Measurements from ENCODE around the gene NOS3. TPM values are rescaled to one million over a fixed set of nuclear protein-coding genes. Genes with fewer than 3 reads are reported as not detected.

Gene NOS3
- total RNA-seq, 5 donors from 2014 or later (not counting 1 experiment from before 2014, with no cell fraction given), result 4.8 to 10.1 (median 5.0) TPM

- Histone ChIP-seq H3K27me3 (replicated peaks in 1 of 2; ENCODE audit: control insufficient read depth in 2 of 2, extremely low read depth in 1 of 2, insufficient read depth in 2 of 2, low read length in 1 of 2) (peaks cover 2 to 62% of the 10 kb centered on the region in 2 experiments), H3K4me1 (ENCODE audit: control insufficient read depth in 1 of 2, extremely low read depth in 1 of 2, insufficient read depth in 2 of 2, low read length in 2 of 2) (peaks cover 17 to 39% of the 10 kb centered on the region in 2 experiments), H3K36me3 (ENCODE audit: control insufficient read depth in 2 of 2, extremely low read depth in 1 of 2, insufficient read depth in 1 of 2, low read length in 1 of 2) (no peaks in the 10 kb centered on the region), H3K4me3 (ENCODE audit: control insufficient read depth in 1 of 2, extremely low read depth in 1 of 2, low read length in 1 of 2) (no peak overlapping the region), H3K9me3 (no peaks in the 10 kb centered on the region), H3K27ac (ENCODE audit: low read length) (no peak overlapping the region)
- peak in 3 of 35 experiments; percentile 33 to 78 (median 39) for DNase-seq
- peaks cover 19 to 30% of the 10 kb centered on the region in 2 donors for H3K27me3 Mint-ChIP-seq
- no peaks in the 10 kb centered on the region for H3K9me3 Mint-ChIP-seq
- no peak overlapping the region for H3K4me3 Mint-ChIP-seq
- no peak for ATAC-seq (replicated peaks in 1 of 4)
- ChIA-PET CTCF (interaction anchor here (0.5 to 1.9 kb wide), 8 partner anchors 8 to 105 kb away, joined by 3 to 8 read pairs (median 4); no protein-coding TSS in a partner anchor), POLR2A (no interaction called here)
- H3K4me1 Mint-ChIP-seq, result peaks cover 24 to 28% (median 27%) of the 10 kb centered on the region in 3 donors
- WGBS (ENCODE audit: insufficient coverage), result 0% methylated on average over 1 of the region's 2 CpGs
- H3K27ac Mint-ChIP-seq, result no peak overlapping the region
- H3K36me3 Mint-ChIP-seq, result no peaks in the 10 kb centered on the region
Observed at GRCh38 chr7:150983893-150984368, 6.9 kb upstream of the NOS3 start.

GRCh38 chr7:150986099-150986512, 4.7 kb upstream of the NOS3 start:
- Histone ChIP-seq H3K27me3 (replicated peaks in 1 of 2; ENCODE audit: control insufficient read depth in 2 of 2, extremely low read depth in 1 of 2, insufficient read depth in 2 of 2, low read length in 1 of 2) (peaks cover 2 to 50% of the 10 kb centered on the region in 2 experiments), H3K36me3 (ENCODE audit: control insufficient read depth in 2 of 2, extremely low read depth in 1 of 2, insufficient read depth in 1 of 2, low read length in 1 of 2) (no peaks in the 10 kb centered on the region), H3K9me3 (no peaks in the 10 kb centered on the region), H3K27ac (ENCODE audit: low read length) (no peak overlapping the region), H3K4me1 (ENCODE audit: control insufficient read depth in 1 of 2, extremely low read depth in 1 of 2, insufficient read depth in 2 of 2, low read length in 2 of 2) (peaks cover 17 to 34% of the 10 kb centered on the region in 2 experiments), H3K4me3 (ENCODE audit: control insufficient read depth in 1 of 2, extremely low read depth in 1 of 2, low read length in 1 of 2) (no peak overlapping the region)
- peak in 3 of 4 experiments; percentile 46 to 60 (median 59) for ATAC-seq (replicated peaks in 1 of 4)
- H3K27ac Mint-ChIP-seq, result peak overlapping the region in 1 of 2 donors; percentile 28
- peak in 16 of 35 experiments; percentile 29 to 73 (median 48) for DNase-seq
- H3K9me3 Mint-ChIP-seq, result peaks cover 5 to 14% (median 13%) of the 10 kb centered on the region in 3 donors
- H3K4me1 Mint-ChIP-seq, result peaks cover 23 to 28% (median 27%) of the 10 kb centered on the region in 3 donors
- H3K4me3 Mint-ChIP-seq, result peak overlapping the region in 1 of 3 donors; percentile 42
- H3K27me3 Mint-ChIP-seq, result peaks cover 14 to 19% of the 10 kb centered on the region in 2 donors
- POLR2A ChIA-PET, result interaction anchor here in 1 of 2 donors (0.6 kb wide), 1 partner anchor 42 kb away, joined by 3 read pairs; the partner anchor contains the start of gene ABCB8
- 9% methylated on average over 15 of the region's 16 CpGs for WGBS (ENCODE audit: insufficient coverage)
- H3K36me3 Mint-ChIP-seq, result peaks cover 10% of the 10 kb centered on the region
- CTCF ChIA-PET, result interaction anchor here (0.7 to 1.9 kb wide), 7 partner anchors 9 to 23 kb away, joined by 3 to 5 read pairs (median 3); no protein-coding TSS in a partner anchor

GRCh38 chr7:150986556-150986955, 4.3 kb upstream of the NOS3 start:
- H3K36me3 Mint-ChIP-seq, result peaks cover 11% of the 10 kb centered on the region
- ChIA-PET CTCF (interaction anchor here (0.6 to 1.5 kb wide), 5 partner anchors 9 to 24 kb away, joined by 3 to 5 read pairs (median 5); no protein-coding TSS in a partner anchor), POLR2A (interaction anchor here in 1 of 2 donors (0.6 kb wide), 1 partner anchor 41 kb away, joined by 3 read pairs; the partner anchor contains the start of gene ABCB8)
- Histone ChIP-seq H3K9me3 (no peaks in the 10 kb centered on the region), H3K4me3 (ENCODE audit: control insufficient read depth in 1 of 2, extremely low read depth in 1 of 2, low read length in 1 of 2) (no peak overlapping the region), H3K27me3 (replicated peaks in 1 of 2; ENCODE audit: control insufficient read depth in 2 of 2, extremely low read depth in 1 of 2, insufficient read depth in 2 of 2, low read length in 1 of 2) (peaks cover 2 to 51% of the 10 kb centered on the region in 2 experiments), H3K36me3 (ENCODE audit: control insufficient read depth in 2 of 2, extremely low read depth in 1 of 2, insufficient read depth in 1 of 2, low read length in 1 of 2) (no peaks in the 10 kb centered on the region), H3K27ac (ENCODE audit: low read length) (no peak overlapping the region), H3K4me1 (ENCODE audit: control insufficient read depth in 1 of 2, extremely low read depth in 1 of 2, insufficient read depth in 2 of 2, low read length in 2 of 2) (peaks cover 17 to 34% of the 10 kb centered on the region in 2 experiments)
- peaks cover 9 to 14% of the 10 kb centered on the region in 2 donors for H3K27me3 Mint-ChIP-seq
- no peak for ATAC-seq (replicated peaks in 1 of 4)
- no peak overlapping the region for H3K27ac Mint-ChIP-seq
- no peak for DNase-seq
- H3K4me3 Mint-ChIP-seq, result peak overlapping the region in 1 of 3 donors; percentile 42
- H3K4me1 Mint-ChIP-seq, result peaks cover 23 to 28% (median 27%) of the 10 kb centered on the region in 3 donors
- peaks cover 5 to 17% (median 14%) of the 10 kb centered on the region in 3 donors for H3K9me3 Mint-ChIP-seq
- WGBS (ENCODE audit: insufficient coverage), result 64% methylated on average over 3 of the region's 5 CpGs

GRCh38 chr7:150988230-150989226, 2.3 kb upstream of the NOS3 start:
- peaks cover 28 to 33% (median 33%) of the 10 kb centered on the region in 3 donors for H3K4me1 Mint-ChIP-seq
- DNase-seq, result peak in 32 of 35 experiments; percentile 38 to 82 (median 60)
- ATAC-seq (replicated peaks in 1 of 4), result peak; percentile 64 to 81 (median 74)
- Histone ChIP-seq H3K9me3 (no peaks in the 10 kb centered on the region), H3K4me3 (ENCODE audit: control insufficient read depth in 1 of 2, extremely low read depth in 1 of 2, low read length in 1 of 2) (peak overlapping the region in 1 of 2 donors; percentile 13), H3K27ac (ENCODE audit: low read length) (peak overlapping the region; percentile 14), H3K27me3 (replicated peaks in 1 of 2; ENCODE audit: control insufficient read depth in 2 of 2, extremely low read depth in 1 of 2, insufficient read depth in 2 of 2, low read length in 1 of 2) (peaks cover 0 to 48% of the 10 kb centered on the region in 2 experiments), H3K4me1 (ENCODE audit: control insufficient read depth in 1 of 2, extremely low read depth in 1 of 2, insufficient read depth in 2 of 2, low read length in 2 of 2) (peaks cover 19 to 35% of the 10 kb centered on the region in 2 experiments), H3K36me3 (ENCODE audit: control insufficient read depth in 2 of 2, extremely low read depth in 1 of 2, insufficient read depth in 1 of 2, low read length in 1 of 2) (no peaks in the 10 kb centered on the region)
- H3K9me3 Mint-ChIP-seq, result peaks cover 5 to 17% (median 14%) of the 10 kb centered on the region in 3 donors
- POLR2A ChIA-PET, result no interaction called here
- peaks cover 11% of the 10 kb centered on the region for H3K36me3 Mint-ChIP-seq
- 10% methylated on average over 17 of the region's 31 CpGs for WGBS (ENCODE audit: insufficient coverage)
- peak overlapping the region; percentile 43 to 53 for H3K27ac Mint-ChIP-seq
- peak overlapping the region; percentile 13 to 73 (median 28) for H3K4me3 Mint-ChIP-seq
- H3K27me3 Mint-ChIP-seq, result peaks cover 0 to 8% of the 10 kb centered on the region in 2 donors
- CTCF ChIA-PET, result interaction anchor here (0.6 to 1.1 kb wide), 8 partner anchors 25 to 556 kb away, joined by 3 to 8 read pairs (median 4); no protein-coding TSS in a partner anchor

GRCh38 chr7:150989456-150989855, 1.4 kb upstream of the NOS3 start:
- Histone ChIP-seq H3K4me3 (ENCODE audit: control insufficient read depth in 1 of 2, extremely low read depth in 1 of 2, low read length in 1 of 2) (peak overlapping the region in 1 of 2 donors; percentile 11), H3K27ac (ENCODE audit: low read length) (no peak overlapping the region), H3K9me3 (no peaks in the 10 kb centered on the region), H3K4me1 (ENCODE audit: control insufficient read depth in 1 of 2, extremely low read depth in 1 of 2, insufficient read depth in 2 of 2, low read length in 2 of 2) (peaks cover 20 to 43% of the 10 kb centered on the region in 2 experiments), H3K36me3 (ENCODE audit: control insufficient read depth in 2 of 2, extremely low read depth in 1 of 2, insufficient read depth in 1 of 2, low read length in 1 of 2) (no peaks in the 10 kb centered on the region), H3K27me3 (replicated peaks in 1 of 2; ENCODE audit: control insufficient read depth in 2 of 2, extremely low read depth in 1 of 2, insufficient read depth in 2 of 2, low read length in 1 of 2) (peaks cover 0 to 45% of the 10 kb centered on the region in 2 experiments)
- no peak for ATAC-seq (replicated peaks in 1 of 4)
- ChIA-PET POLR2A (interaction anchor here in 1 of 2 donors (0.5 kb wide), 1 partner anchor 20 kb away, joined by 3 read pairs; no protein-coding TSS in a partner anchor), CTCF (interaction anchor here (0.6 to 1.1 kb wide), 8 partner anchors 25 to 557 kb away, joined by 3 to 8 read pairs (median 4); no protein-coding TSS in a partner anchor)
- Mint-ChIP-seq H3K27ac (peak overlapping the region; percentile 19 to 36), H3K4me1 (peaks cover 34 to 42% (median 39%) of the 10 kb centered on the region in 3 donors), H3K36me3 (peaks cover 11% of the 10 kb centered on the region), H3K4me3 (peak overlapping the region in 1 of 3 donors; percentile 73), H3K27me3 (peaks cover 0 to 4% of the 10 kb centered on the region in 2 donors), H3K9me3 (peaks cover 5 to 17% (median 14%) of the 10 kb centered on the region in 3 donors)
- no peak for DNase-seq
- WGBS (ENCODE audit: insufficient coverage), result 78% methylated on average over 7 of the region's 7 CpGs

Measured in T-cell (primary cell).